Progenitor cell of endocrine pancreas (in vitro differentiated cells): ENCODE results near the gene PTPRT. TPM values are rescaled to one million over a fixed set of nuclear protein-coding genes. Genes with fewer than 3 reads are reported as not detected.

Source experiments
- DNase-seq: peaks from one replicate; pipeline ENCODE4 v3.0.0; 2021; ENCODE audit warnings: low spot score; ENCODE audit not compliant: unreplicated experiment
- H3K27ac Mint-ChIP-seq: 2 replicates; pipeline ENCODE4 v1.8.0; 2021; ENCODE audit warnings: mild to moderate bottlenecking, moderate library complexity, mixed read lengths
- H3K27me3 Mint-ChIP-seq: 2 replicates; pipeline ENCODE4 v1.8.0; 2021; ENCODE audit warnings: mixed read lengths
- H3K36me3 Mint-ChIP-seq: 2 replicates; pipeline ENCODE4 v1.8.0; 2022; ENCODE audit warnings: mixed read lengths; ENCODE audit not compliant: insufficient read depth
- H3K4me1 Mint-ChIP-seq: 2 replicates; pipeline ENCODE4 v1.8.0; 2021; ENCODE audit warnings: low read depth, mixed read lengths
- H3K4me3 Mint-ChIP-seq: 2 replicates; pipeline ENCODE4 v1.8.0; 2021; ENCODE audit warnings: low read depth, mild to moderate bottlenecking, moderate library complexity, mixed read lengths
- H3K9me3 Mint-ChIP-seq: 2 replicates; pipeline ENCODE4 v1.8.0; 2021; ENCODE audit warnings: low read depth, mixed read lengths
- CTCF ChIP-seq: fragments of 200-600 bp; sonication (generic); IDR thresholded peaks from one replicate; pipeline ENCODE4 v1.5.0; 2021; ENCODE audit warnings: antibody characterized with exemption, mild to moderate bottlenecking; ENCODE audit not compliant: unreplicated experiment
- total RNA-seq: library from RNA; stranded (reverse); gene quantifications from 2 replicates; pipeline ENCODE4 v1.2.1, GENCODE V29; 2021

PTPRT gene
- total RNA-seq, 1 donor from 2014 or later = 65.9 TPM

GRCh38 chr20:42346189-42347170, 843.2 kb downstream of the PTPRT start:
- H3K27ac Mint-ChIP-seq = no peak overlapping the region
- no peak overlapping the region for H3K4me3 Mint-ChIP-seq
- H3K4me1 Mint-ChIP-seq = peaks cover 5% of the 10 kb centered on the region
- H3K27me3 Mint-ChIP-seq = no peaks in the 10 kb centered on the region
- peaks cover 10% of the 10 kb centered on the region for H3K36me3 Mint-ChIP-seq
- H3K9me3 Mint-ChIP-seq = no peaks in the 10 kb centered on the region
- no peak for TF ChIP-seq CTCF
- no peak for DNase-seq

- no peak overlapping the region for H3K27ac Mint-ChIP-seq
- TF ChIP-seq CTCF = no peak
- H3K4me1 Mint-ChIP-seq = peaks cover 5% of the 10 kb centered on the region
- H3K27me3 Mint-ChIP-seq = no peaks in the 10 kb centered on the region
- H3K4me3 Mint-ChIP-seq = no peak overlapping the region
- no peak for DNase-seq
- H3K36me3 Mint-ChIP-seq = peaks cover 3% of the 10 kb centered on the region
- H3K9me3 Mint-ChIP-seq = no peaks in the 10 kb centered on the region
Measured at GRCh38 chr20:42341654-42342053, 848.1 kb downstream of the PTPRT start.

- Mint-ChIP-seq H3K4me1 (no peaks in the 10 kb centered on the region), H3K4me3 (no peak overlapping the region), H3K27me3 (no peaks in the 10 kb centered on the region), H3K9me3 (no peaks in the 10 kb centered on the region), H3K27ac (no peak overlapping the region), H3K36me3 (peaks cover 3% of the 10 kb centered on the region)
- DNase-seq = no peak
- no peak for TF ChIP-seq CTCF
Measured at GRCh38 chr20:42340368-42340767, 849.3 kb downstream of the PTPRT start.

- Mint-ChIP-seq H3K36me3 (peaks cover 3% of the 10 kb centered on the region), H3K9me3 (no peaks in the 10 kb centered on the region), H3K27ac (no peak overlapping the region), H3K27me3 (no peaks in the 10 kb centered on the region), H3K4me3 (no peak overlapping the region), H3K4me1 (no peaks in the 10 kb centered on the region)
- no peak for TF ChIP-seq CTCF
- no peak for DNase-seq
Measured at GRCh38 chr20:42338294-42339201, 851.2 kb downstream of the PTPRT start.

- Mint-ChIP-seq H3K9me3 (no peaks in the 10 kb centered on the region), H3K4me1 (no peaks in the 10 kb centered on the region), H3K27me3 (no peaks in the 10 kb centered on the region), H3K4me3 (no peak overlapping the region), H3K36me3 (peaks cover 4% of the 10 kb centered on the region), H3K27ac (no peak overlapping the region)
- DNase-seq = no peak
- no peak for TF ChIP-seq CTCF
Measured at GRCh38 chr20:42336576-42336975, 853.1 kb downstream of the PTPRT start.
